GM18868 (cell line): ENCODE data around the gene DOLK.
"Not testable (repeated sequence)": the region's sequence is repeated elsewhere in the genome, so short reads cannot be mapped to it uniquely, and the experiment has no call there.

Experiments
- ATAC-seq: cut with Tn5 transposase; IDR thresholded peaks from one replicate; pipeline ENCODE4 v1.9.1; 2021; ENCODE audit warnings: mild to moderate bottlenecking, moderate library complexity; ENCODE audit not compliant: unreplicated experiment

The DOLK gene

GRCh38 chr9:128947527-128948301 is at the start of gene DOLK, which contains the start of gene NUP188:
Gene DOLK (minus strand): TSS chr9:128947603. CDS start chr9:128947303, 300 bp downstream.
Gene NUP188 (plus strand): TSS chr9:128947699. CDS start chr9:128947720, 21 bp downstream.
- ATAC-seq = peak; percentile 71

- ATAC-seq = no peak
Observed at GRCh38 chr9:128995791-128996190, 48.4 kb upstream of the DOLK start.

GRCh38 chr9:128992995-128993394 is 45.6 kb upstream of the DOLK start:
- ATAC-seq = no peak

- ATAC-seq = no peak
Observed at GRCh38 chr9:128987805-128988204, 40.4 kb upstream of the DOLK start.

GRCh38 chr9:128986671-128987070 is 39.3 kb upstream of the DOLK start:
- no peak for ATAC-seq

- no peak for ATAC-seq
Observed at GRCh38 chr9:128983536-128983935, 36.1 kb upstream of the DOLK start.

GRCh38 chr9:128979111-128979510 is 31.7 kb upstream of the DOLK start:
- ATAC-seq = no peak

- no peak for ATAC-seq
Observed at GRCh38 chr9:128972956-128973355, 25.6 kb upstream of the DOLK start.

GRCh38 chr9:128969491-128969890 is 22.1 kb upstream of the DOLK start:
- ATAC-seq = no peak

- ATAC-seq = not testable (repeated sequence)
Observed at GRCh38 chr9:128961403-128961802, 14.0 kb upstream of the DOLK start.

GRCh38 chr9:128947277-128947526 is 201 bp downstream of the DOLK start:
- no peak for ATAC-seq

- ATAC-seq = peak; percentile 14
Observed at GRCh38 chr9:128946571-128947276, 679 bp downstream of the DOLK start.

GRCh38 chr9:128945798-128946501 is 1.5 kb downstream of the DOLK start:
- no peak for ATAC-seq

GRCh38 chr9:128944966-128945365 is 2.4 kb downstream of the DOLK start:
- ATAC-seq = not testable (repeated sequence)

- ATAC-seq = no peak
Observed at GRCh38 chr9:128943832-128944620, 3.4 kb downstream of the DOLK start.

- ATAC-seq = no peak
Observed at GRCh38 chr9:128940946-128941755, 6.3 kb downstream of the DOLK start.

GRCh38 chr9:128940271-128940921 is 7.0 kb downstream of the DOLK start:
- ATAC-seq = no peak

GRCh38 chr9:128937310-128938165 is 9.9 kb downstream of the DOLK start:
- no peak for ATAC-seq
